Natural killer cell (primary cell): ENCODE data around the gene SPTB. TPM values are rescaled to one million over a fixed set of nuclear protein-coding genes. Genes with fewer than 3 reads are reported as not detected.

Experiments used
- ATAC-seq, 3 donors: fragments of 150-1000 bp in 2 of 3; fragments of 200-7000 bp in 1 of 3; cut with Tn5 transposase; 1 replicate in 1 of 3; 2 replicates in 2 of 3; pipeline ENCODE4 v1.10.0; 2021; ENCODE audit warnings: mild to moderate bottlenecking in 2 of 3, moderate library complexity in 2 of 3
- DNase-seq, 2 donors: peaks; one replicate each; pipeline versions ENCODE4 v3.0.0 to v3.0.0-alpha.2; 2013 to 2021; ENCODE audit warnings: mixed read lengths in 1 of 2
- H3K27ac ChIP-seq: one replicate; pipeline ENCODE4 v1.5.1; 2013; ENCODE audit warnings: mild to moderate bottlenecking, low read length
- H3K27me3 ChIP-seq: one replicate; pipeline ENCODE4 v1.6.1; 2013; ENCODE audit warnings: low read length; ENCODE audit not compliant: control insufficient read depth, insufficient read depth
- H3K36me3 ChIP-seq: one replicate; pipeline ENCODE4 v1.6.1; 2013; ENCODE audit warnings: low read length; ENCODE audit not compliant: control insufficient read depth, insufficient read depth
- H3K4me1 ChIP-seq: one replicate; pipeline ENCODE4 v1.6.1; 2013; ENCODE audit warnings: low read length; ENCODE audit not compliant: control insufficient read depth, insufficient read depth
- H3K4me3 ChIP-seq: one replicate; pipeline ENCODE4 v1.5.1; 2013; ENCODE audit warnings: low read length
- H3K9me3 ChIP-seq: one replicate; pipeline ENCODE4 v1.6.1; 2013; ENCODE audit warnings: low read length; ENCODE audit not compliant: control insufficient read depth, insufficient read depth
- H3K27ac Mint-ChIP-seq, 2 donors: one replicate each; pipeline ENCODE4 v1.8.0; 2022; ENCODE audit warnings: mild to moderate bottlenecking in 2 of 2, mixed read lengths in 2 of 2, moderate library complexity in 1 of 2
- H3K27me3 Mint-ChIP-seq, 2 donors: one replicate each; pipeline ENCODE4 v1.8.0; 2022; ENCODE audit warnings: low read depth in 2 of 2, mixed read lengths in 2 of 2
- H3K36me3 Mint-ChIP-seq: one replicate; pipeline ENCODE4 v1.8.0; 2022; ENCODE audit warnings: mixed read lengths
- H3K4me1 Mint-ChIP-seq, 2 donors: one replicate each; pipeline ENCODE4 v1.8.0; 2022; ENCODE audit warnings: mixed read lengths in 2 of 2
- H3K4me3 Mint-ChIP-seq: one replicate; pipeline ENCODE4 v1.8.0; 2022; ENCODE audit warnings: mild to moderate bottlenecking, moderate library complexity, mixed read lengths
- H3K9me3 Mint-ChIP-seq, 2 donors: one replicate each; pipeline ENCODE4 v1.8.0; 2022; ENCODE audit warnings: mixed read lengths in 2 of 2
- WGBS: methylation state at CpG from one replicate; pipeline ENCODE4 v1.1.7; 2013; ENCODE audit warnings: missing lambda C conversion rate; ENCODE audit not compliant: insufficient coverage; 5-methylcytosine and 5-hydroxymethylcytosine counted together
- intact Hi-C: fragments of 100-400 bp; cut with micrococcal nuclease; formaldehyde crosslinking; loops from one replicate; pipeline ENCODE4 v1.14.2; 2022
- total RNA-seq, 4 donors: library from RNA; stranded (reverse); fragments of 120-200 nt in 1 of 4; gene quantifications; one replicate each; pipeline versions ENCODE4 v1.2.3 to v1.2.4, GENCODE V29; 2013 to 2022
- TF ChIP-seq, protein P1 (sequence below): fragments of 200-600 bp; IDR thresholded peaks from one replicate; pipeline ENCODE4 v1.8.0; 2022; ENCODE audit warnings: antibody characterized with exemption

Gene SPTB
- total RNA-seq, 3 donors from 2014 or later (not counting 1 experiment from before 2014, with no cell fraction given), result 0.07 to 0.59 (median 0.13) TPM

DNA sequence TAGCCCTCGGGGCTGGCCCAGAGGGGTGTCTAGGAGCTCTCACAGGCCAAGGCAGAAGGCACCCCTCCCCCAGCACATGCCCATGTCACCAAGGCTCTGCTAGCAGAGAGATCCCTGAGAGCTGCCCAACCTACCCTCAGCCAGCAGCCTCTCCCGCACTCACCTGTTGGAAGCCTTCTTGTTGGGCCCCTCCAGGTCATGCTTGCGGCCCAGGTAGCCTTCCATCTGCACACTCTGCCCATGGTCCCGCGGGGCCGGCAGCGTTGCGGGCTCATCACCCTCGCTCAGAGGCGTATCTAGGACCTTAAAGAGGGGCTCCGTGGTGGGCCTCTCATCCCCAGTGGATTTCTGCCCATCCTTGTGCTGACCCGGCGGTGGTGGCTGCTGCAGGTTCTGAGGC is 126.3 kb downstream of the SPTB start:
- no peak for ATAC-seq
- Histone ChIP-seq H3K4me3 (no peak overlapping the region), H3K4me1 (peaks cover 47% of the 10 kb centered on the region), H3K9me3 (no peaks in the 10 kb centered on the region), H3K36me3 (peaks cover 8% of the 10 kb centered on the region), H3K27ac (no peak overlapping the region), H3K27me3 (no peaks in the 10 kb centered on the region)
- 95% methylated on average over 13 of the region's 13 CpGs for whole genome bisulfite sequencing
- no peaks in the 10 kb centered on the region for H3K27me3 Mint-ChIP-seq
- H3K9me3 Mint-ChIP-seq, result no peaks in the 10 kb centered on the region
- no peak overlapping the region for H3K4me3 Mint-ChIP-seq
- peaks cover 37 to 47% of the 10 kb centered on the region in 2 donors for H3K4me1 Mint-ChIP-seq
- intact Hi-C loops, result no loop called here
- no peaks in the 10 kb centered on the region for H3K36me3 Mint-ChIP-seq
- H3K27ac Mint-ChIP-seq, result peak overlapping the region; percentile 71 to 85
- TF ChIP-seq, protein P1, sequence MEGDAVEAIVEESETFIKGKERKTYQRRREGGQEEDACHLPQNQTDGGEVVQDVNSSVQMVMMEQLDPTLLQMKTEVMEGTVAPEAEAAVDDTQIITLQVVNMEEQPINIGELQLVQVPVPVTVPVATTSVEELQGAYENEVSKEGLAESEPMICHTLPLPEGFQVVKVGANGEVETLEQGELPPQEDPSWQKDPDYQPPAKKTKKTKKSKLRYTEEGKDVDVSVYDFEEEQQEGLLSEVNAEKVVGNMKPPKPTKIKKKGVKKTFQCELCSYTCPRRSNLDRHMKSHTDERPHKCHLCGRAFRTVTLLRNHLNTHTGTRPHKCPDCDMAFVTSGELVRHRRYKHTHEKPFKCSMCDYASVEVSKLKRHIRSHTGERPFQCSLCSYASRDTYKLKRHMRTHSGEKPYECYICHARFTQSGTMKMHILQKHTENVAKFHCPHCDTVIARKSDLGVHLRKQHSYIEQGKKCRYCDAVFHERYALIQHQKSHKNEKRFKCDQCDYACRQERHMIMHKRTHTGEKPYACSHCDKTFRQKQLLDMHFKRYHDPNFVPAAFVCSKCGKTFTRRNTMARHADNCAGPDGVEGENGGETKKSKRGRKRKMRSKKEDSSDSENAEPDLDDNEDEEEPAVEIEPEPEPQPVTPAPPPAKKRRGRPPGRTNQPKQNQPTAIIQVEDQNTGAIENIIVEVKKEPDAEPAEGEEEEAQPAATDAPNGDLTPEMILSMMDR, result no peak
- no peak for DNase-seq

DNA sequence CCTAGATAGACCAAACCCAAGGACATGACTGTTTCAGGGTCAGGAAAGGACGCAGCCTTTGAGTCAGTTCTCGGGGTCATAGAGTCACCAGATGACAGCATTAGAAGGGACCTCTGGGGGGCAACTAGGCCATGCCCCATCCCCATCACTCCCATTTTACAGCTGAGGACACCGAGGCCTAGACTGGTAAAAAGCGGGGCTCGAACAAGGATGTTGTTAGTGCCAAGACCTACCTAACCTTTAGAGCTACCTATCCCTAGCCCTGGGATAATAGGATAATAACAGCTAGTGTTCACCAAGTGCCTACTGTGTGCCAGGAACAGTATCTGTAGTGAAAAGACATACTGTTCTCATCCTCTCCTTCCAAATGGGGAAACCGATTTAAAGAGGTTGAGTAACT is 126.8 kb downstream of the SPTB start:
- ATAC-seq (no peak), DNase-seq (no peak)
- intact Hi-C loops, result no loop called here
- H3K36me3 Mint-ChIP-seq, result no peaks in the 10 kb centered on the region
- 93% methylated on average over 6 of the region's 6 CpGs for WGBS
- no peak overlapping the region for H3K4me3 Mint-ChIP-seq
- no peaks in the 10 kb centered on the region for H3K9me3 ChIP-seq
- H3K4me3 ChIP-seq, result no peak overlapping the region
- peaks cover 13% of the 10 kb centered on the region for H3K36me3 ChIP-seq
- H3K4me1 Mint-ChIP-seq, result peaks cover 33 to 44% of the 10 kb centered on the region in 2 donors
- no peak overlapping the region for H3K27ac ChIP-seq
- peak overlapping the region; percentile 71 to 85 for H3K27ac Mint-ChIP-seq
- H3K27me3 ChIP-seq, result no peaks in the 10 kb centered on the region
- no peaks in the 10 kb centered on the region for H3K27me3 Mint-ChIP-seq
- TF ChIP-seq, protein P1, result no peak
- peaks cover 45% of the 10 kb centered on the region for H3K4me1 ChIP-seq
- no peaks in the 10 kb centered on the region for H3K9me3 Mint-ChIP-seq

DNA sequence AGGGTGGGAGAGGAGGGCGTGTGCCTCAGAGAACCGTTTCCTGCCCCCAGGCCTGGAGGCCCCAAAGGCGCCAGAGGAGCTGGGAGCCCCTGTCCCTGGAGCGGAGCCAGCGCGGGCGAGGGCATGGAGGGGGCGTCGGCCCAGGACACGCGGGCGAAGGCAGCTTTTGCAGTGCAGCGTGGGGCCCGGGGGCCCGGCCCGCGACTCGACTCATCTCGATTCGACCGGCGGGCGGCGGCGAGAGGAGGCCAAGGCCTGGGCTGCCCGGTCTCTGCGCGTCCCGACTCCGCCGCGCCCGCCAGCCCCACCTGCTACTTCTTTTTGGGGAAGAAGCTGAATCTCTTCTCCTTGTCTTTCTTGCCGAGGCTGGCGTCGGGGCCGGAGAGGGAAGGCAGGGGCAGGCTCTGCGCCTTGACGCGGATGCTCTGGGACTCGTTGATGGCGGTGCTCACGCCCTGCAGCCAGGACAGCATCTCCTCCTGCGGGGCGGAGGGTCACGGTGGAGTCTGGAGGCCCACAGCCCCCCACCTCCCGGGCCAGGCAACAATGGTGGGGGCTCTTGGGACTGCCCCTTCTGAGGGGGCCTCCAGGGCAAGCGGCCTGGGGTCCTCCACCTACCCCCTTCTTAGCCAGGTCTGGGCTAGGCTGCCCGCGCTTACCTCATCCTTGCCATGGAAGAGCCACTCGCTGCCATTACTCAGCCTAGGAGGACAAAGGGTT is 130.6 kb downstream of the SPTB start:
- Histone ChIP-seq H3K36me3 (peaks cover 45% of the 10 kb centered on the region), H3K4me1 (peaks cover 39% of the 10 kb centered on the region), H3K9me3 (no peaks in the 10 kb centered on the region), H3K27ac (no peak overlapping the region), H3K4me3 (no peak overlapping the region), H3K27me3 (no peaks in the 10 kb centered on the region)
- TF ChIP-seq, protein P1, result no peak
- Mint-ChIP-seq H3K4me3 (no peak overlapping the region), H3K27ac (peak overlapping the region in 1 of 2 donors; percentile 54), H3K27me3 (no peaks in the 10 kb centered on the region), H3K9me3 (no peaks in the 10 kb centered on the region), H3K36me3 (peaks cover 5% of the 10 kb centered on the region), H3K4me1 (peaks cover 26 to 41% of the 10 kb centered on the region in 2 donors)
- DNase-seq, result no peak
- intact Hi-C loops, result no loop called here
- 97% methylated on average over 51 of the region's 51 CpGs for WGBS
- ATAC-seq, result no peak

DNA sequence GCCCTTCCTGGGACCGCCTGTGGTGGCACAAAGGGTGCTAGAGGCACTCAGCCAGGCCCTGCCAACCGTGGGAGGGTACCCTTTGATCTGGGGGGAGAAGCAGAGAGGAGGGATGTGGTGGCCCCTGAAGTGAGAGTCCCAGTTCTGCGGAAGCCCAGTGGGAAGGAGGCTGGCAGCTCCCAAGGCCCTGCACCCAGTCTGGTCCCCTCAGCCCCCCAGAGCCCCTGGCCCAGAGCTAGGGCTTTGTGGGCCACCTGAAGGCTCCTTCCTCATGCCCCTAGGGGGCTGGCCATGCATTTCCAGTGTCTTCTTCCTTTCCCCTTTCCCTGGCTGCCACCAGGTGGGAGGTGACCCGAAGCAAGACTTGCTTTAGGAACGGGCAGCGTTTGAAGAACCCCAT is 131.2 kb downstream of the SPTB start:
- Mint-ChIP-seq H3K27ac (peak overlapping the region; percentile 70 to 73), H3K36me3 (peaks cover 7% of the 10 kb centered on the region), H3K27me3 (no peaks in the 10 kb centered on the region), H3K4me1 (peaks cover 26 to 39% of the 10 kb centered on the region in 2 donors), H3K4me3 (no peak overlapping the region), H3K9me3 (no peaks in the 10 kb centered on the region)
- intact Hi-C loops, result no loop called here
- Histone ChIP-seq H3K4me3 (no peak overlapping the region), H3K9me3 (no peaks in the 10 kb centered on the region), H3K4me1 (peaks cover 39% of the 10 kb centered on the region), H3K27me3 (no peaks in the 10 kb centered on the region), H3K27ac (no peak overlapping the region), H3K36me3 (peaks cover 51% of the 10 kb centered on the region)
- ATAC-seq (no peak), DNase-seq (no peak)
- TF ChIP-seq, protein P1, result no peak
- 82% methylated on average over 3 of the region's 6 CpGs for WGBS
